Endothelial cell (in vitro differentiated cells): ENCODE data around the gene ARRB1. TPM values are rescaled to one million over a fixed set of nuclear protein-coding genes. Genes with fewer than 3 reads are reported as not detected.
"Not testable (repeated sequence)": the region's sequence is repeated elsewhere in the genome, so short reads cannot be mapped to it uniquely, and the experiment has no call there.

Experiments
- DNase-seq: peaks from one replicate; pipeline ENCODE4 v3.0.0; 2021; ENCODE audit warnings: low spot score
- H3K27ac Mint-ChIP-seq: one replicate; pipeline ENCODE4 v1.8.0; 2021; ENCODE audit warnings: mixed read lengths, inconsistent platforms; ENCODE audit not compliant: unreplicated experiment
- H3K27me3 Mint-ChIP-seq: one replicate; pipeline ENCODE4 v1.8.0; 2021; ENCODE audit warnings: mild to moderate bottlenecking, moderate library complexity, mixed read lengths, inconsistent platforms; ENCODE audit not compliant: unreplicated experiment
- H3K36me3 Mint-ChIP-seq: one replicate; pipeline ENCODE4 v1.8.0; 2021; ENCODE audit warnings: mild to moderate bottlenecking, low read depth, mixed read lengths, inconsistent platforms; ENCODE audit not compliant: unreplicated experiment
- H3K4me1 Mint-ChIP-seq: one replicate; pipeline ENCODE4 v1.8.0; 2021; ENCODE audit warnings: mild to moderate bottlenecking, mixed read lengths, inconsistent platforms; ENCODE audit not compliant: unreplicated experiment
- H3K4me3 Mint-ChIP-seq: one replicate; pipeline ENCODE4 v1.8.0; 2021; ENCODE audit warnings: mild to moderate bottlenecking, mixed read lengths, inconsistent platforms; ENCODE audit not compliant: unreplicated experiment
- H3K9me3 Mint-ChIP-seq: one replicate; pipeline ENCODE4 v1.8.0; 2021; ENCODE audit warnings: mixed read lengths, inconsistent platforms; ENCODE audit not compliant: unreplicated experiment
- total RNA-seq: library from RNA; stranded (reverse); fragmentation: NEBNext Ultra II Directional; extraction: Animal tissue kit (Norgen Biotek cat#: 25700); gene quantifications from one replicate; pipeline ENCODE4 v1.2.1, GENCODE V29; 2021; ENCODE audit not compliant: unreplicated experiment
- TF ChIP-seq, protein P1 (sequence below): fragments of 200-600 bp; sonication (generic); IDR thresholded peaks from one replicate; pipeline ENCODE4 v1.5.0; 2021; ENCODE audit warnings: antibody characterized with exemption; ENCODE audit not compliant: unreplicated experiment

The ARRB1 gene
- total RNA-seq, 1 donor from 2014 or later, result 197 TPM

DNA sequence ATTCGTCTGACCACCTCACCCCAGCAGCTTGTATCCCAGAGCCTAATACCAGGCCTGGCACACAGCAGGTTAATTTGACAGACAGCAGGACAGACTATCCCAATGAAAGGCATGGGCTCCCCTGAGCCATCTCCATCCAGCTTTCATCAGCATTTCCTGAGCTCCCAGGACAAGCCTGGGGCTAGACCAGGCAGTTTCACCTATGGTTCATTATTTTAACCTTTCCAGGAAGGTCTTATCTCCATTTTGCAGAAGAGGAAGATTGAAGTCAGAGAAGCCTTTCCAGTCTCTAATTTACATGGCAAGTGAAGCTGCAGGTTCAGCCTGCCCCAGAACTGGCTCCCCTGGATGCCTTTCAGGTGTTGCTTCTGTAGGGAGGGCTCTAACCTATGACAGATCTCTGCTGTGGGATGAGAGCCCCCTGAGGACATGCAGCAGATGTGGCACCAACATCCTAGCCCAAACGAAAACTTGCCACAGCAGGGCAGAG lies 17.0 kb downstream of the ARRB1 start:
- Mint-ChIP-seq H3K4me3 (peak overlapping the region; percentile 76), H3K4me1 (peaks cover 91% of the 10 kb centered on the region), H3K36me3 (peaks cover 22% of the 10 kb centered on the region), H3K27ac (peak overlapping the region; percentile 79), H3K9me3 (no peaks in the 10 kb centered on the region), H3K27me3 (peaks cover 17% of the 10 kb centered on the region)
- DNase-seq, result no peak
- TF ChIP-seq, protein P1, sequence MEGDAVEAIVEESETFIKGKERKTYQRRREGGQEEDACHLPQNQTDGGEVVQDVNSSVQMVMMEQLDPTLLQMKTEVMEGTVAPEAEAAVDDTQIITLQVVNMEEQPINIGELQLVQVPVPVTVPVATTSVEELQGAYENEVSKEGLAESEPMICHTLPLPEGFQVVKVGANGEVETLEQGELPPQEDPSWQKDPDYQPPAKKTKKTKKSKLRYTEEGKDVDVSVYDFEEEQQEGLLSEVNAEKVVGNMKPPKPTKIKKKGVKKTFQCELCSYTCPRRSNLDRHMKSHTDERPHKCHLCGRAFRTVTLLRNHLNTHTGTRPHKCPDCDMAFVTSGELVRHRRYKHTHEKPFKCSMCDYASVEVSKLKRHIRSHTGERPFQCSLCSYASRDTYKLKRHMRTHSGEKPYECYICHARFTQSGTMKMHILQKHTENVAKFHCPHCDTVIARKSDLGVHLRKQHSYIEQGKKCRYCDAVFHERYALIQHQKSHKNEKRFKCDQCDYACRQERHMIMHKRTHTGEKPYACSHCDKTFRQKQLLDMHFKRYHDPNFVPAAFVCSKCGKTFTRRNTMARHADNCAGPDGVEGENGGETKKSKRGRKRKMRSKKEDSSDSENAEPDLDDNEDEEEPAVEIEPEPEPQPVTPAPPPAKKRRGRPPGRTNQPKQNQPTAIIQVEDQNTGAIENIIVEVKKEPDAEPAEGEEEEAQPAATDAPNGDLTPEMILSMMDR, result no peak

DNA sequence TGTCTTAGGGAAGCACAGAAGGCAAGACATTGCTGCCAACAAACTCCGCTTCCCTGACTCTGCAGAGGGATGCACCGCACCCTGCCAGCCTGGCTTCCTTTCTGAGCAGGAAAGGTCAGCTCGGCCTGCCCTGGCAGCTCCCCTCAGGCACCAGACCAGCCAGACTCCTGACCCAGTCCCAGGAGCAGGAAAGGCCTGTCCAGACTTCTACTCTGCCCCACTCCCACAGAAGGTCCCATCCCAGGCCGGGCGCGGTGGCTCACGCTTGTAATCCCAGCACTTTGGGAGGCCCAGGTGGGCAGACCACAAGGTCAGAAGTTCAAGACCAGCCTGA lies 17.7 kb downstream of the ARRB1 start:
- Mint-ChIP-seq H3K27ac (peak overlapping the region; percentile 48), H3K4me1 (peaks cover 90% of the 10 kb centered on the region), H3K9me3 (no peaks in the 10 kb centered on the region), H3K27me3 (peaks cover 13% of the 10 kb centered on the region), H3K36me3 (peaks cover 18% of the 10 kb centered on the region), H3K4me3 (no peak overlapping the region)
- DNase-seq, result no peak
- TF ChIP-seq, protein P1, result no peak

DNA sequence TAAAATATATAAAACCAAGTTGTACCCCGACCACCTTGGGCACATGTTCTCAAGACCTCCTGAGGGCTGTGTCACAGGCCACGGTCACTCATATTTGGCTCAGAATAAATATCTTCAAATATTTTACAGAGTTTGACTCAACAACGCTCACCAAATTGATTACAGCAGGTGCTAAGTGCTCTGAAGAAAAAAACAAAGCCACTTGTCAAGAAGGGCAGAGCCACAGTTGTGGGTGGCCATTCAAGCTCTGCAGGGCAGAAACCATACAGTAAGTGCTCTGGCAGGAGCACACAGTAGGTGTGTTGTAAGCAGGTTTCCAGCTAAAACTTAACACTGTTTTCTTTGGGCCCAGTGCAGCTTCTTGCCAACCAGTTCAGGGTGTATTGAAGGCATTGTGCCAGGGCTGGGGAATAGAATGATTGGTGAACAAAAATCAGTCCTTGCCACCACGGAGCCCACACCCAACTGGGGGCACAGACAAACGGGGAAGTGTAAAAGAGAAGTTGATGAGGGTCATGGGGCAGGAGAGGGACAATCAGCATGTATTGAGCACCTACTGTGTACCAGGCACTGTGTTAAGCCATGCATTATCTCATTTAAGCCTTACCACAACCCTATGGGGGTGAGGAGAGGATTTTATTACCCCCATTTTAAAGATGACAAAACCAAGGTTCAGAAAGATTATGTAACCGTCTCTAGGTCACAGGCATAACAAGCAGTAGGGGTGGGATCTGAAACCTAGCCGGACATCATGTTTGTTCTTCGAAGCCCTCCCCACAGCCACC lies 18.2 kb downstream of the ARRB1 start:
- DNase-seq, result no peak
- TF ChIP-seq, protein P1, result no peak
- no peak overlapping the region for H3K4me3 Mint-ChIP-seq
- no peaks in the 10 kb centered on the region for H3K9me3 Mint-ChIP-seq
- peaks cover 90% of the 10 kb centered on the region for H3K4me1 Mint-ChIP-seq
- H3K36me3 Mint-ChIP-seq, result peaks cover 19% of the 10 kb centered on the region
- peaks cover 14% of the 10 kb centered on the region for H3K27me3 Mint-ChIP-seq
- H3K27ac Mint-ChIP-seq, result peak overlapping the region; percentile 81

DNA sequence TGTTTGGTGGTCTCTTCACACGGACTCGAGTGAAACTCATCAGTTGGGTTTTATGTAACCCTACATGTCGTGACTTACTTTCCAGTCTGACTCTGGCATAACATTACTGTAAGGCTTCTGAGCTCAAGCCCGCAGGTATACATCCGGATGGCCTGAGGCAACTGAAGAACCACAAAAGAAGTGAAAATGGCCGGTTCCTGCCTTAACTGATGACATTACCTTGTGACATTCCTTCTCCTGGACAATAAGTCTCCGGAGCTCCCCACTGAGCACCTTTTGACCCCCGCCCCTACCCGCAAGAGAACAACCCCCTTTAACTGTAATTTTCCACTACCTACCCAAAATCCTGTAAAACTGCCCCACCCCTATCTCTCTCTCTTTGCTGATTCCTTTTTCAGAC lies 19.7 kb downstream of the ARRB1 start:
- H3K9me3 Mint-ChIP-seq, DNase-seq: not testable (repeated sequence)
- Mint-ChIP-seq H3K36me3 (peaks cover 14% of the 10 kb centered on the region), H3K4me1 (peaks cover 81% of the 10 kb centered on the region), H3K27ac (peak overlapping the region; percentile 75), H3K4me3 (peak overlapping the region; percentile 45), H3K27me3 (peaks cover 15% of the 10 kb centered on the region)

DNA sequence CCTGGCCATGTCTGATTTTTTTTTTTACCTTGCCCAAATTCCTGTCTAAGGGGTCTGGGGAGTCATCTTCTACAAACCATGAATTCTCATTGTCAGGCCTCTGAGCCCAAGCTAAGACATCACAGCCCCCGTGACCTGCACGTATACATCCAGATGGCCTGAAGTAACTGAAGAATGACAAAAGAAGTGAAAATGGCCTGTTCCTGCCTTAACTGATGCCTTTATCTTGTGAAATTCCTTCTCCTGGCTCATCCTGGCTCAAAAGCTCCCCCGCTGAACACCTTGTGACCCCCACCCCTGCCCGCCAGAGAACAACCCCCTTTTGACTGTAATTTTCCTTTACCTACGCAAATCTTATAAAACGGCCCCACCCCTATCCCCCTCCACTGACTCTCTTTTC lies 20.2 kb downstream of the ARRB1 start:
- not testable (repeated sequence) for DNase-seq, H3K4me3 Mint-ChIP-seq, H3K9me3 Mint-ChIP-seq
- Mint-ChIP-seq H3K36me3 (peaks cover 10% of the 10 kb centered on the region), H3K4me1 (peaks cover 77% of the 10 kb centered on the region), H3K27ac (peak overlapping the region; percentile 75), H3K27me3 (peaks cover 10% of the 10 kb centered on the region)

DNA sequence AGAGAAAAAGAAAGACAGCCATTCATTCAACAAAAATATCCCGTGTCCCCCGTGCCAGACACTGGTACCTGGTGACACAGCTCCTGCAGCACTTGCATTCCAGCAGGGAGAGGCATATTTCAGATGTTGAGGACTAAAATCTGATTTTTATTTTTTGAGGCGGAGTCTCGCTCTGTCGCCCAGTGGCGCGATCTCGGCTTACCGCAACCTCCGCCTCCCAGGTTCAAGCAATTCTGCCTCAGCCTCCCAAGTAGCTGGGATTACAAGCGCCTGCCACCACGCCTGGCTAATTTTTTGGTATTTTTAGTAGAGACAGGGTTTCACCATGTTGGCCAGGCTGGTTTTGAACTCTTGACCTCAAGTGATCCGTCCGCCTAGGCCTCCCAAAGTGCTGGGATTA lies 20.6 kb downstream of the ARRB1 start:
- H3K9me3 Mint-ChIP-seq, DNase-seq, H3K27me3 Mint-ChIP-seq, H3K4me3 Mint-ChIP-seq: not testable (repeated sequence)
- Mint-ChIP-seq H3K4me1 (peaks cover 76% of the 10 kb centered on the region), H3K27ac (peak overlapping the region; percentile 75), H3K36me3 (peaks cover 10% of the 10 kb centered on the region)
